HG03442 (cell line): Measurements from ENCODE around the gene LRRC7.

ENCODE experiments used
- ATAC-seq: cut with Tn5 transposase; IDR thresholded peaks from one replicate; pipeline ENCODE4 v1.9.1; 2021; ENCODE audit warnings: mild to moderate bottlenecking, moderate library complexity; ENCODE audit not compliant: unreplicated experiment

Gene LRRC7

GRCh38 chr1:69587391-69587790 lies 19.7 kb downstream of the LRRC7 start:
- no peak for ATAC-seq

DNA sequence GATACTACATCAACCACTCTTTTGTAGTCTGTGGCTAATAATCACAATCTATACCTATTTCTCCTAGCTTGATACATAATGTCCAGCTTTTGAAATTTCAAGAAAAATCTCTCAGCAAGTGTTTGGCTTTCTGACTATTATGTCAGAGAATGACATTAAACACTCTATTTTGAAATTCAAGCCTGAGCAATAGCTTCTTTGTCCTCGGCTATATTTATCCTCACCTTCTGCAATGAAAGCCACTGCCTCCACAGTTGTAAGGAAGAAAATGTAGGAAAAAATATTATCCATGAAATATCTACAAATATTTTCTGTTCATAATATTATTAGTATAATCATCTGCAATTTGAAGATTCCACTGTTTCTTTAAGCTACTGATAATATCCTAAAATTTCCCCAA lies 22.1 kb downstream of the LRRC7 start:
- no peak for ATAC-seq

GRCh38 chr1:69592341-69592740 lies 24.6 kb downstream of the LRRC7 start:
- ATAC-seq, result no peak

DNA sequence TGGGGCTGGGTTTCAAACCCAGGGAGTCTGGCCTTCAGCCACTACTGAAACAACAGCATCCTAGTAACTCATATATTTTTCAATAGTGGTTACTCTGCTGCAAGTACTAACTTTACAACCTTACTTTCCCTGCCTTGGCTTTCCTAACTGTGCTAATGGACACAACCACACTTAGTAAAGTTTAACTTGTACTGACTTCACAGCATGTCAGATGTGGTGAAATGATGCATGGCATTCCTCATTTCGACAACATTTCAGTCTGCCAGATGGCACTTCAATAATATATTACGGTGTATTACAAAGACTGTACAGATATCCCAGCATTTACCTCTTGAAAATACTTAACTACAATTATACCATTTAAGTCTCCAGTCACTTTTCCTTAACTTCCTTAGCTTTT lies 27.8 kb downstream of the LRRC7 start:
- no peak for ATAC-seq

DNA sequence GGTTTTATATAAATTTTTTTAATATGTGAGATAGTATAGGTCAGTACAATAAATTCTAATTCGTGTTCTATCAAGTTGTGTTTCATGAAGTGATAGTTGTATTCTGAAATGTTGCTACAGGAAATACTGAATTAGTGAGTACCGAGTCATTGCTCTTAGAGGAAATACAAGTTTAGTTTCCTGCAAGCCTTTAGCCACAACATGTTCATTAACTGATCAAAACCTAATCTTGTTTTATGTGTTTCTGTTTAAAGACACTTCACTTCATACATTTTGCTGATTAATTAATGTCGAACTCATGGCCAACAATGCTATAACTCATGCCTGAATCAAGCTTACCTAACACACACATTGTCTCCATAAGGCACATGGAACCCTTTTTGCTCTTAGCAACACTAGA lies 43.6 kb downstream of the LRRC7 start:
- ATAC-seq, result no peak

GRCh38 chr1:69613414-69613813 lies 45.7 kb downstream of the LRRC7 start:
- no peak for ATAC-seq

GRCh38 chr1:69638673-69639072 lies 71.0 kb downstream of the LRRC7 start:
- ATAC-seq, result no peak

- no peak for ATAC-seq
Observed at GRCh38 chr1:69639159-69639558, 71.4 kb downstream of the LRRC7 start.

DNA sequence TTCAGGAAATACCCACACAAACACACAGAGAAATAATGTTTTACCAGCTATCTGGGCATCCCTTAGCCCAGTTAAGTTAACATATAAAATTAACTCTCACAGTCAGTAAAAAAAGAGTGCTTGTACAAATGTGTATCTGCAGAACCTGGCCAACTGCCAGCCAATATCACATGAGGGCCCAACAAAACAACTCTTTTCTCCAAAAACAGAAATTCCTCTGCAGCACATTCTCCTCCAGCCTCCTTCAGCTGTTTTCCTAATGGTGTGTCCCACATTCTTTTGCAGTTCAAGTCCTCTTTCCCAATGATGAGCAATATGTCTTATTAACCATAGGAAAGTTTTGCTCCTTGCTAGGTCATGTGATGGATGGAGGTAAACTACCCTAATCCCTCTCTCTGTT lies 75.5 kb downstream of the LRRC7 start:
- ATAC-seq, result no peak

DNA sequence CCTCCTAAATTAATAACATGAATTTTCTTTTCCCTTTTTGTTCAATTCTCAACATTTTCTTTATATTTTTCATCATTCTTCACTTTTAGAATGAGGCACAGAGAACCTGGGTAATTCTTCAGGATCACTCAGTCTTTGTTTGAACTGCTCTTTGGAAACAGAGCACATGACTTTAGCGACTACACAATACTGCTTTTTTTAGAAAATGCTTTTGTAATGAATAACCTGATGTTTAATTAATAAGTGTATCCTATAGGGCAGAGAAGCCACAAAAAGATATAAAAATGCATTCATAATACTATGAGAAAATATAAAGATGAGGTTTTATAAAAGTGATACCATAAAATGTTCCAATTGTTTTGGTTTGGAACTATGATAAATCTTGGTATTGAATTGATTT lies 77.8 kb downstream of the LRRC7 start:
- no peak for ATAC-seq

GRCh38 chr1:69648486-69648885 lies 80.8 kb downstream of the LRRC7 start:
- ATAC-seq, result no peak

DNA sequence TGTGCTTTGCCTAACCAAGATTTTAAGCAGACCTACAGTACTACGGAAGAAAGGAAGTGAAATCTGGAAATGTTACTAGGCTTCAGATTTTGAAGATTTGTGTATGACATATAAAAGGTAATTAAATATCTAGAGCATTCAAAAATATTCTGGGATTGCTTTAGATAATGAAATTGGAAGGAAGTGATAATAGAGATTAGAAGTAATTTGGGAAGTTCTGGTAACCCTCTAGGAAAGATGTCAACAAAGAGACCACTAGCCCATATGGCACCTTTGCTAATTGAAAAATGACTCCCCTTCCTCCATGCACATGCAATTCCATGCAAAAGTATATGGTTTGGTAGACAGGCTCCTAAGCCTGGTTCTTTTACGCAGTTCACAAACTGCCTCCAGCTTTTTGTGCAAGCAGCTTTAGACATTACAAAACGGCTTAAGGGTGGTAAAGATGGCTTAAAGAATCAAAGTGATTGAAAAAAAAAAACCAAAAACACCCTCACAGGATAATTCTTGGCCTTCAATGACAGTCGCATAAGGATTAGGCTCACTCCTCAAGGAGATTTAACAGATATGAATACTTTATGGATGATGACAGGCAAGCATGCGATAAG lies 81.8 kb downstream of the LRRC7 start:
- no peak for ATAC-seq

GRCh38 chr1:69650779-69651178 lies 83.1 kb downstream of the LRRC7 start:
- no peak for ATAC-seq

DNA sequence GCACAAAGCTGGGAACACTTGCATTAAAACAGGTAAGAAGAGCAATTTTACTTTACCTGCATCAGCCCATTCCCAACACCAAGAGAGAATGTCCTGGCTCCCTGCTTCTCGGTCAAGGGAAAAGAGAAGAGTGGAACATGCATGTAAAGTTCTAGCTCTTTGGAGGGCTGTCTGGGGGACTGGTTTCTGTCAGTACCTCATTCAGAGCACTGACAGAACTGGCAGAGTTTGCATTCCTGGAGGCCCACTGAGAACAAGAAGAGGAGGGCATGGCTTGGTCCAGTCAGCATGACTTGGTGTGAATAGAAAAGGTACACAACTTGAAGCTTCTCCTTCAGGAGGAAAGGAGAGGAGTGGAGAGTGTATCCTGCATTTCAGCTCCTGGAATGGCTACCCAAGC lies 83.9 kb downstream of the LRRC7 start:
- no peak for ATAC-seq

DNA sequence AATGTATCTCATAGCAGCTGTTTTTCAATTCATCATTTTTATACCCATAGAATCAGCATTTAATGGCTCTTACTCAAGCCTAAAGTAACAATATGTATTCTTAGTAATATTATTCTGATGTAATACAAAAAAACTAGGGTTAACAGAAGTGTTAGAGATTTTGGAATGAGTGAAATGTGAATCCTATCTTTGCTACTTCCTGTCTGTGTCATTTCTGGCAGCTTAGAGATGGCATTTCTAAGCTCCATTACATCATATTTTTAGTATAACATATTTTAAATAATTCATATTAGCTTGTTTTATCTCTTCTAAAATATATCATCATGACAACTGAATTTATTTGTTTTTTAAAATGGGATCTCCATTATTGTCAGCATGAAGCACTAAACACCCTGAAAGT lies 90.2 kb downstream of the LRRC7 start:
- no peak for ATAC-seq

- no peak for ATAC-seq
Observed at GRCh38 chr1:69661686-69662085, 94.0 kb downstream of the LRRC7 start.

DNA sequence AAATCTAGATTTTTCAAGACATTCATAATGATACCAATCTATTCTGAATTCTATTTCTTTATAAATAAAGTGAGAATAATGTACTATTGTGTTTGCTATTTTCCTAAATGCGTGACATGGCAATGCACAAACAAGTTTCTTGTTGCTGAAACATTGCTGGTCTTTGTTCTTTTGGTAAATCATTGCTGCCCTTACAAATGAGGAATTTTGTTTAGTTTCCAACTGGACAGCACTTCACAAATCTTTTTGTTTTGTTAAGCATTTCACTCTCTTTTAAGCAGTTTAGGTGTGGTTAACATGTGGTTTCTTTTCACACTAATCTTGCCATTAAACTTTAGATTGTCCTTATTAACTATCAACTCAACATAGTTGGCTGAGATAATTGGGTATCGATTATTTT lies 94.6 kb downstream of the LRRC7 start:
- no peak for ATAC-seq

DNA sequence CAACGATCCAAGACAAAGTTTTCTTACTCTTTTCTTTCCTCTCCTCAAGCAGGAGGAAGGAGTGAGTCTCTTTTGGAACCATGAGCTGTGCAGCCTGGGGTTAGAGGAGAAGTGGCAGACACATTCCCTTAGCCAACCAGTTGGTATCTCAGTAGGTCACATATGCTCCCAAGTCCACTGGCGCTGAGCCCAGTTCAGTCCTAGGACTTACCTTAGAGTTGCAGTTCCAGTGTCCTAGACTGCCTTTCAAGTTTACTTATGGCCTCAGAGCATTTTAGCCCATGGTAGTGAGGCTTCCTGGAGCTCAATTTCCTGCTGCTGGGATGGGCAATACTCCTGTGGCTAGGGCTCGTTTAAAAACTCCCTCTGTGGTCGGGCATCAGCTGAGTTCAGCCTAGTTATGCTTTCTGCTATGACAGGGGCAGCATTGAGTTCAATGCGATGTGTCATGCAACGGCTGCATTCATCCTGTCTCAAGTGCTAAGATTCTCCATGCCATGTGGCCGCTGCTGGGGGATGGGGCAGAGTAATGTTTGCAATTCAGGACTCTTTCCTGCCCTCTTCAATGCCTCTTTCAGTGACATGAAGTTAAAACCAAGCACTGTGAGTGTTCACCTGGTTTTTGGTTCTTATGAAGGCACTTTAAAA lies 103.8 kb downstream of the LRRC7 start:
- no peak for ATAC-seq

- ATAC-seq, result no peak
Observed at GRCh38 chr1:69673321-69673720, 105.6 kb downstream of the LRRC7 start.

DNA sequence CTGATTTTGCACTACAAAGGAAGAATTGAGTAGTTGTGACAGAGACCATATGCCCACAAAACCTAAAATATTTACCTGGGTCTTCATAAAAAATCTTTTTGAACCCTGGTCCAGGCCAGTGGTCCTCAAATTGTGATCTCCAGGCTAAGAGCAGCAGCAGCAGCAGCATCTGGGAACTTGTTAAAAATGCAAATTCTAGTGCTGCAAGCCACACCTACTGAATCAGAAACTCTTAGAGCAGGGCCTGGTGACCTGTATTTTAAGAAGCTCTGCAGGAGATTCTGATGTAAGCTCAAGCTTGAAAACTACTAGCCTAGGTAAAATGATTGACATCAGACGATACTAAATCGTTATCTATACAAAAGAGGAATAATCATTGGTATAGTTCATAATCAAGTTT lies 112.2 kb downstream of the LRRC7 start:
- ATAC-seq, result no peak

GRCh38 chr1:69686367-69686984 lies 118.8 kb downstream of the LRRC7 start:
- ATAC-seq, result no peak

GRCh38 chr1:69688193-69688592 lies 120.5 kb downstream of the LRRC7 start:
- no peak for ATAC-seq

DNA sequence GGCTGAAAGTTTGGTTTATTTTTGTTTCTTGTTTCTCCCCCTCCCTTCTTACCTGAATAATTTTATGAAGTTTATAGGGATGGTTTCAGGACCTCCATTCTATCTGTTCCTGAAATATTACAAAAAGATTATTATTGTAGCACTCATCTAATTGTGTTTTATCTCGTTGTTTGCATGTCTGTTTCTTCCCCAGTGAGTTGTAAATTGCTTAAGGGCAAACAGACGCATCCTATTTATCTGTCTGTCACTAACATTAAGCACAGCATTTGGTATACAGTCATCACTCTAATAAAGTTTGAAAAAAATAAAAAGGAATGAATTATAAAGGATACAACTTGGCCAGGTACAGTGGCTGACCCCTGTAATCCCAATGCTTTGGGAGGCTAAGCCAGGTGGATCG lies 123.5 kb downstream of the LRRC7 start:
- ATAC-seq, result no peak
